HG03558 (cell line): ENCODE data around the gene LIPC.
"Not testable (repeated sequence)": the region's sequence is repeated elsewhere in the genome, so short reads cannot be mapped to it uniquely, and the experiment has no call there.

Experiments
- ATAC-seq: cut with Tn5 transposase; IDR thresholded peaks from one replicate; pipeline ENCODE4 v1.9.1; 2021; ENCODE audit warnings: moderate number of reproducible peaks; ENCODE audit not compliant: unreplicated experiment; ENCODE audit errors: extremely low read depth

Gene LIPC

GRCh38 chr15:58595516-58596263 is 163.9 kb downstream of the LIPC start:
- no peak for ATAC-seq

GRCh38 chr15:58597943-58598828 is 166.4 kb downstream of the LIPC start:
- no peak for ATAC-seq

- ATAC-seq: no peak
Measured at GRCh38 chr15:58598829-58599210, 167.0 kb downstream of the LIPC start.

GRCh38 chr15:58602823-58603222 is 171.0 kb downstream of the LIPC start:
- no peak for ATAC-seq

GRCh38 chr15:58603927-58604326 is 172.1 kb downstream of the LIPC start:
- not testable (repeated sequence) for ATAC-seq

GRCh38 chr15:58604455-58604923 is 172.7 kb downstream of the LIPC start:
- ATAC-seq: no peak

- no peak for ATAC-seq
Measured at GRCh38 chr15:58605931-58606530, 174.2 kb downstream of the LIPC start.

- no peak for ATAC-seq
Measured at GRCh38 chr15:58606577-58607080, 174.8 kb downstream of the LIPC start.

- no peak for ATAC-seq
Measured at GRCh38 chr15:58608129-58608590, 176.4 kb downstream of the LIPC start.

GRCh38 chr15:58608711-58609110 is 176.9 kb downstream of the LIPC start:
- no peak for ATAC-seq

- no peak for ATAC-seq
Measured at GRCh38 chr15:58611731-58612676, 180.2 kb downstream of the LIPC start.

GRCh38 chr15:58616171-58616570 is 184.4 kb downstream of the LIPC start:
- no peak for ATAC-seq
